Endothelial cell of umbilical vein (primary cell): ENCODE results near the gene PLIN5. TPM values are rescaled to one million over a fixed set of nuclear protein-coding genes. Genes with fewer than 3 reads are reported as not detected.

Experiments used
- BruUV-seq: library from RNA; stranded (reverse); fragments of 400-500 nt; replicated peaks from 2 replicates; lab custom pipeline; 2021; lab: Mats Ljungman, UMichigan
- CTCF ChIA-PET: fragments of 300-600, 350-600 bp; sonication (Branson Sonifier 250); formaldehyde crosslinking; loops from one replicate; lab custom pipeline; 2021; ENCODE audit warnings: antibody characterized with exemption, inconsistent platforms; lab: Charles Lee
- POLR2A ChIA-PET: fragments of 300-600, 350-600 bp; sonication (Branson Sonifier 250); formaldehyde crosslinking; loops from one replicate; lab custom pipeline; 2021; ENCODE audit warnings: antibody characterized with exemption, inconsistent platforms; lab: Charles Lee
- DNase-seq: peaks from one replicate; pipeline ENCODE4 v3.0.0-alpha.2; 2011; ENCODE audit warnings: low read depth, low spot score
- FAIRE-seq: peaks from 2 replicates; lab custom pipeline; 2011; peaks lifted over from hg19 to GRCh38; lab: Jason Lieb, UNC
- H2AFZ ChIP-seq: 2 replicates; pipeline ENCODE4 v1.6.0; 2012; ENCODE audit warnings: low read depth, low read length, control low read depth, inconsistent platforms
- H3K27ac ChIP-seq: 2 replicates; pipeline ENCODE4 v1.5.1; 2011; ENCODE audit warnings: low read depth, mild to moderate bottlenecking, control low read depth, low read length, moderate library complexity; ENCODE audit not compliant: insufficient read depth
- H3K27me3 ChIP-seq, 2 experiments: 2 replicates each; pipeline versions ENCODE4 v1.6.0 to v1.6.1; 2011; ENCODE audit warnings: low read length in 2 of 2, mixed read lengths in 1 of 2; ENCODE audit not compliant: control insufficient read depth in 2 of 2, insufficient read depth in 2 of 2
- H3K36me3 ChIP-seq, 2 experiments: 2 replicates in 1 of 2; 3 replicates in 1 of 2; pipeline ENCODE4 v1.5.1; 2011; ENCODE audit warnings: low read length in 2 of 2, mild to moderate bottlenecking in 1 of 2, moderate library complexity in 1 of 2; ENCODE audit not compliant: control insufficient read depth in 2 of 2, insufficient read depth in 2 of 2; ENCODE audit errors: extremely low read depth in 1 of 2
- H3K4me1 ChIP-seq: 3 replicates; pipeline ENCODE4 v1.5.1; 2011; ENCODE audit warnings: mild to moderate bottlenecking, low read length; ENCODE audit not compliant: control insufficient read depth, insufficient read depth; ENCODE audit errors: extremely low read depth
- H3K4me2 ChIP-seq: 2 replicates; pipeline ENCODE4 v1.6.1; 2011; ENCODE audit warnings: low read length, control low read depth, mixed read lengths; ENCODE audit not compliant: insufficient read depth
- H3K4me3 ChIP-seq, 3 experiments: fragments of 200-600 bp in 1 of 3; sonication (generic), shearing (Covaris generic) in 1 of 3; replicated peaks in 1 of 3; 2 replicates each; pipeline ENCODE4 v1.5.1; 2011 to 2016; ENCODE audit warnings: control low read depth in 3 of 3, low read length in 3 of 3, mild to moderate bottlenecking in 2 of 3, inconsistent platforms in 1 of 3, low read depth in 1 of 3, moderate library complexity in 1 of 3; ENCODE audit not compliant: insufficient read depth in 1 of 3
- H3K79me2 ChIP-seq: 2 replicates; pipeline ENCODE4 v1.6.0; 2012; ENCODE audit warnings: low read length, inconsistent platforms; ENCODE audit not compliant: control insufficient read depth, insufficient read depth
- H3K9ac ChIP-seq: replicated peaks from 2 replicates; pipeline ENCODE3; 2011; ENCODE audit warnings: low read length, control low read depth; ENCODE audit not compliant: insufficient read depth; ENCODE audit errors: extremely low read depth
- H3K9me1 ChIP-seq: replicated peaks from 3 replicates; pipeline ENCODE4 v1.6.0; 2011; ENCODE audit warnings: mild to moderate bottlenecking, low read length; ENCODE audit not compliant: control insufficient read depth, insufficient read depth; ENCODE audit errors: extremely low read depth
- H3K9me3 ChIP-seq: replicated peaks from 2 replicates; pipeline ENCODE4 v1.5.1; 2012; ENCODE audit warnings: low read length, inconsistent platforms; ENCODE audit not compliant: control insufficient read depth, insufficient read depth
- H4K20me1 ChIP-seq: replicated peaks from 2 replicates; pipeline ENCODE3; 2011; ENCODE audit warnings: mild to moderate bottlenecking, low read length; ENCODE audit not compliant: control insufficient read depth, insufficient read depth; ENCODE audit errors: extremely low read depth
- EZH2 ChIP-seq: IDR thresholded peaks from 2 replicates; pipeline ENCODE4 v1.6.1; 2012; ENCODE audit warnings: borderline replicate concordance, low read depth, mild to moderate bottlenecking, moderate library complexity, low read length, inconsistent platforms; ENCODE audit not compliant: severe bottlenecking
- FOS ChIP-seq: IDR thresholded peaks from 2 replicates; pipeline ENCODE4 v1.6.1; 2011; ENCODE audit warnings: mild to moderate bottlenecking, low read length, moderate library complexity, borderline replicate concordance; ENCODE audit not compliant: insufficient read depth
- GATA2 ChIP-seq: IDR thresholded peaks from 2 replicates; pipeline ENCODE4 v1.7.0; 2011; ENCODE audit warnings: low read depth, mild to moderate bottlenecking, moderate library complexity, mixed read lengths, low read length; ENCODE audit not compliant: insufficient read length, insufficient read depth
- JUN ChIP-seq: IDR thresholded peaks from 2 replicates; pipeline ENCODE4 v1.6.1; 2011; ENCODE audit warnings: borderline replicate concordance, low read depth; ENCODE audit not compliant: insufficient read length, insufficient read depth
- MYC ChIP-seq: IDR thresholded peaks from one replicate; pipeline ENCODE4 v1.6.1; 2011; ENCODE audit warnings: mild to moderate bottlenecking, low read depth, low read length
- POLR2A ChIP-seq: IDR thresholded peaks from 2 replicates; pipeline ENCODE4 v1.6.1; 2012; ENCODE audit warnings: low read depth, mild to moderate bottlenecking, control low read depth, low read length
- POLR2AphosphoS5 ChIP-seq: IDR thresholded peaks from 2 replicates; pipeline ENCODE4 v1.6.1; 2012; ENCODE audit warnings: low read depth, mild to moderate bottlenecking, control low read depth, low read length, moderate library complexity; ENCODE audit not compliant: insufficient read depth
- dilution Hi-C: fragments of 300-500 bp; cut with MboI; formaldehyde crosslinking; loops from one replicate; pipeline ENCODE4 v1.15.0; 2019; ENCODE audit warnings: low sequenced_read_pairs; ENCODE audit not compliant: extremely low pct_ligation_motif_present
- intact Hi-C: fragments of 100-400 bp; cut with micrococcal nuclease; formaldehyde crosslinking; loops from one replicate; pipeline ENCODE4 v1.10.0; 2022
- polyA plus RNA-seq, 4 experiments: library from polyadenylated mRNA; depleted of rRNA in 3 of 4; stranded (reverse) in 3 of 4; unstranded in 1 of 4; fragments of >200 nt; gene quantifications; 2 replicates each; pipeline versions ENCODE4 v1.2.1 to v1.2.3, GENCODE V29; 2011 to 2012; ENCODE audit warnings: missing spikeins in 1 of 4
- total RNA-seq: library from RNA; stranded (reverse); gene quantifications from 2 replicates; pipeline ENCODE4 v1.2.3, GENCODE V29; 2021
- TF ChIP-seq, protein P1 (sequence below), 2 donors: IDR thresholded peaks; 1 replicate in 1 of 2; 2 replicates in 1 of 2; pipeline ENCODE4 v1.5.1; 2011; ENCODE audit warnings: low read length in 2 of 2, mild to moderate bottlenecking in 2 of 2, moderate library complexity in 2 of 2, control low read depth in 1 of 2, inconsistent platforms in 1 of 2, low read depth in 1 of 2; ENCODE audit not compliant: insufficient read depth in 1 of 2; ENCODE audit errors: extremely low read depth in 1 of 2
- TF ChIP-seq, protein P2 (sequence below): IDR thresholded peaks from 2 replicates; pipeline ENCODE4 v1.6.1; 2011; ENCODE audit not compliant: insufficient read depth, insufficient read length

Gene PLIN5
- total and polyA plus RNA-seq, 2 donors (not counting 3 experiments of a cell fraction or from before 2014, with no cell fraction given), result 0.17 to 0.24 TPM

DNA sequence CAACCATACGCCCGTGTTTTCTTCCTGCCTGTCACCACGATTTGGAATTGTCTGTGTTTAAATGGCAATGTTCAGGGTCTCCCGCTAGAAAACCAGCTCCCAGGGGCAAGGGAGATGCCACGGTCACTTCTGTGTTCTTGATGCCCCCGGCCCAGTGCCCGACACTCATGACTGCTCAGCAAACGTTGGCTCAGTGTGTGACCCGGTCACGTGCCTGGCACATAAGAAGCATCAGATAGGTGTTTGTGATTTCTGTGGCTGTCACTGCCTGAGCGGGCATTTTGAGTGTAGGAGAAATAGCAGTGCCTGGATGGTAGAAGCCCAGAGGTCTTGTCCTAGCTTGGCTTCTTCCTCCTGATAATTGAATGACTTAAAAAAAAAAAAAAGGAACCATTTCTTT, 47.5 kb downstream of the PLIN5 start:
- H3K79me2 ChIP-seq, result no peaks in the 10 kb centered on the region
- no peak for TF ChIP-seq POLR2AphosphoS5
- no peak for TF ChIP-seq JUN
- no peak for TF ChIP-seq FOS
- TF ChIP-seq, protein P1, sequence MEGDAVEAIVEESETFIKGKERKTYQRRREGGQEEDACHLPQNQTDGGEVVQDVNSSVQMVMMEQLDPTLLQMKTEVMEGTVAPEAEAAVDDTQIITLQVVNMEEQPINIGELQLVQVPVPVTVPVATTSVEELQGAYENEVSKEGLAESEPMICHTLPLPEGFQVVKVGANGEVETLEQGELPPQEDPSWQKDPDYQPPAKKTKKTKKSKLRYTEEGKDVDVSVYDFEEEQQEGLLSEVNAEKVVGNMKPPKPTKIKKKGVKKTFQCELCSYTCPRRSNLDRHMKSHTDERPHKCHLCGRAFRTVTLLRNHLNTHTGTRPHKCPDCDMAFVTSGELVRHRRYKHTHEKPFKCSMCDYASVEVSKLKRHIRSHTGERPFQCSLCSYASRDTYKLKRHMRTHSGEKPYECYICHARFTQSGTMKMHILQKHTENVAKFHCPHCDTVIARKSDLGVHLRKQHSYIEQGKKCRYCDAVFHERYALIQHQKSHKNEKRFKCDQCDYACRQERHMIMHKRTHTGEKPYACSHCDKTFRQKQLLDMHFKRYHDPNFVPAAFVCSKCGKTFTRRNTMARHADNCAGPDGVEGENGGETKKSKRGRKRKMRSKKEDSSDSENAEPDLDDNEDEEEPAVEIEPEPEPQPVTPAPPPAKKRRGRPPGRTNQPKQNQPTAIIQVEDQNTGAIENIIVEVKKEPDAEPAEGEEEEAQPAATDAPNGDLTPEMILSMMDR (IDR thresholded peaks at IDR 0.05; ENCODE audit: extremely low read depth in 1 of 2, insufficient read depth in 1 of 2, low read depth in 1 of 2, low read length in 2 of 2), result no peak
- TF ChIP-seq GATA2, result no peak
- TF ChIP-seq, protein P2, sequence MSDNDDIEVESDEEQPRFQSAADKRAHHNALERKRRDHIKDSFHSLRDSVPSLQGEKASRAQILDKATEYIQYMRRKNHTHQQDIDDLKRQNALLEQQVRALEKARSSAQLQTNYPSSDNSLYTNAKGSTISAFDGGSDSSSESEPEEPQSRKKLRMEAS, result no peak
- TF ChIP-seq EZH2, result no peak
- TF ChIP-seq POLR2A, result no peak
- TF ChIP-seq MYC, result no peak
- H3K9ac ChIP-seq, result no peak overlapping the region
- no peaks in the 10 kb centered on the region for H3K27me3 ChIP-seq
- no peak overlapping the region for H2AFZ ChIP-seq
- H3K4me1 ChIP-seq, result no peaks in the 10 kb centered on the region
- no TSS peak for BruUV-seq
- DNase-seq (no peak), FAIRE-seq (no peak)
- ChIA-PET POLR2A (no interaction called here), CTCF (no interaction called here)
- no peaks in the 10 kb centered on the region for H3K9me3 ChIP-seq
- peaks cover 8 to 33% of the 10 kb centered on the region in 2 experiments for H3K36me3 ChIP-seq
- intact Hi-C loops, result no loop called here
- H3K4me3 ChIP-seq, result no peak overlapping the region
- dilution Hi-C loops, result no loop called here
- H3K9me1 ChIP-seq, result no peaks in the 10 kb centered on the region
- H4K20me1 ChIP-seq, result no peaks in the 10 kb centered on the region
- H3K27ac ChIP-seq, result no peak overlapping the region
- no peak overlapping the region for H3K4me2 ChIP-seq
